ENCODE measurements around the gene SYMPK.

Gene SYMPK

GRCh38 chr19:45774765-45775164 is 88.2 kb downstream of the SYMPK start:
- intact Hi-C loops (cut with DNase I) = no loop called here
- no peak for DNase-seq

GRCh38 chr19:45773384-45773783 is 89.6 kb downstream of the SYMPK start:
- intact Hi-C loops (cut with DNase I) = no loop called here

GRCh38 chr19:45772912-45773311 is 90.0 kb downstream of the SYMPK start:
- DNase-seq = no peak
- intact Hi-C loops (cut with DNase I) = no loop called here

More at GRCh38 chr19:45773384-45773783, 89.6 kb downstream of the SYMPK start:
- no peak for DNase-seq

GRCh38 chr19:45772130-45772840 is 90.7 kb downstream of the SYMPK start:
- DNase-seq = no peak
- intact Hi-C loops (cut with DNase I) = no loop called here

- intact Hi-C loops (cut with DNase I) = no loop called here
- DNase-seq = no peak
Observed at GRCh38 chr19:45771311-45771933, 91.5 kb downstream of the SYMPK start.

- peak; percentile 83 to 96 (median 92) for DNase-seq
- intact Hi-C loops (cut with DNase I) = no loop called here
Observed at GRCh38 chr19:45770192-45771101, 92.5 kb downstream of the SYMPK start.

GRCh38 chr19:45769821-45770191 is 93.1 kb downstream of the SYMPK start:
- peak in 34 of 42 donors; percentile 30 to 77 (median 59) for DNase-seq
- intact Hi-C loops (cut with DNase I) = loop anchor here (2.0 to 5.0 kb wide), 2 partner anchors 29 to 43 kb away; no protein-coding TSS in a partner anchor

- DNase-seq = peak; percentile 87 to 99 (median 98)
- intact Hi-C loops (cut with DNase I) = loop anchor here (2.0 to 5.0 kb wide), 2 partner anchors 30 to 42 kb away; no protein-coding TSS in a partner anchor
Observed at GRCh38 chr19:45768984-45769782, 93.8 kb downstream of the SYMPK start, which contains the start of gene SIX5. SIX5 (minus strand) TSS chr19:45769252; CDS start chr19:45768844, 408 bp downstream.

- DNase-seq = peak in 9 of 42 donors; percentile 16 to 52 (median 32)
- intact Hi-C loops (cut with DNase I) = loop anchor here (2.0 to 5.0 kb wide), 2 partner anchors 30 to 41 kb away; no protein-coding TSS in a partner anchor
Observed at GRCh38 chr19:45768655-45768983, 94.3 kb downstream of the SYMPK start.

GRCh38 chr19:45767881-45768654 is 94.9 kb downstream of the SYMPK start:
- peak in 15 of 42 donors; percentile 23 to 58 (median 31) for DNase-seq
- intact Hi-C loops (cut with DNase I) = loop anchor here (2.0 to 5.0 kb wide), 2 partner anchors 31 to 41 kb away; no protein-coding TSS in a partner anchor

- peak in 1 of 42 donors; percentile 18 for DNase-seq
- intact Hi-C loops (cut with DNase I) = loop anchor here (5.0 kb wide), 1 partner anchor 40 kb away; no protein-coding TSS in a partner anchor
Observed at GRCh38 chr19:45767410-45767880, 95.5 kb downstream of the SYMPK start.

- intact Hi-C loops (cut with DNase I) = loop anchor here (5.0 kb wide), 1 partner anchor 40 kb away; no protein-coding TSS in a partner anchor
- DNase-seq = no peak
Observed at GRCh38 chr19:45766869-45767346, 96.0 kb downstream of the SYMPK start.

GRCh38 chr19:45766296-45766868 is 96.6 kb downstream of the SYMPK start:
- intact Hi-C loops (cut with DNase I) = loop anchor here (5.0 kb wide), 1 partner anchor 39 kb away; no protein-coding TSS in a partner anchor
- no peak for DNase-seq

- intact Hi-C loops (cut with DNase I) = loop anchor here (5.0 kb wide), 1 partner anchor 38 kb away; no protein-coding TSS in a partner anchor
- no peak for DNase-seq
Observed at GRCh38 chr19:45765702-45766295, 97.1 kb downstream of the SYMPK start.

All from head of caudate nucleus (tissue), 42 donors.